ENCODE results near the gene DIAPH2. TPM values are rescaled to one million over a fixed set of nuclear protein-coding genes. Genes with fewer than 3 reads are reported as not detected.

DIAPH2 gene
- total and polyA plus RNA-seq, 5 donors = 3.6 to 12.3 (median 10.9) TPM

DNA sequence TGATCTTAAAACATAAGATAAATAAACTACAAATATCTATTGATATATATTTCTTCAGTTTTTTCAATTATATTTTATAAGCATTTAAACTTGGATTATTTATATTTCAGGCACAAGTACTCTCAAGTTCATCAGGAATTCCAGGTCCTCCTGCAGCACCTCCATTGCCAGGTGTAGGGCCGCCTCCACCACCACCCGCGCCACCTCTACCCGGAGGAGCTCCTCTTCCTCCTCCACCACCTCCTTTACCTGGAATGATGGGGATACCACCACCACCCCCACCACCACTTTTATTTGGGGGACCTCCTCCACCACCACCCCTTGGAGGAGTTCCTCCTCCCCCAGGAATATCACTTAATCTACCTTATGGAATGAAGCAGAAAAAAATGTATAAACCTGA, 273.1 kb downstream of the DIAPH2 start:
- Histone ChIP-seq H3K4me3 (ENCODE audit: low read length) (no peak overlapping the region), H3K4me1 (ENCODE audit: control insufficient read depth, insufficient read depth, low read length) (no peaks in the 10 kb centered on the region), H3K27me3 (ENCODE audit: control insufficient read depth, insufficient read depth) (no peaks in the 10 kb centered on the region), H3K27ac (ENCODE audit: low read length) (no peak overlapping the region), H3K9me3 (ENCODE audit: control insufficient read depth, low read length) (no peaks in the 10 kb centered on the region)
- ATAC-seq (no peak), DNase-seq (no peak)
- 98% methylated on average over 4 of the region's 4 CpGs for whole genome bisulfite sequencing
- intact Hi-C loops (cut with DNase I) = no loop called here

DNA sequence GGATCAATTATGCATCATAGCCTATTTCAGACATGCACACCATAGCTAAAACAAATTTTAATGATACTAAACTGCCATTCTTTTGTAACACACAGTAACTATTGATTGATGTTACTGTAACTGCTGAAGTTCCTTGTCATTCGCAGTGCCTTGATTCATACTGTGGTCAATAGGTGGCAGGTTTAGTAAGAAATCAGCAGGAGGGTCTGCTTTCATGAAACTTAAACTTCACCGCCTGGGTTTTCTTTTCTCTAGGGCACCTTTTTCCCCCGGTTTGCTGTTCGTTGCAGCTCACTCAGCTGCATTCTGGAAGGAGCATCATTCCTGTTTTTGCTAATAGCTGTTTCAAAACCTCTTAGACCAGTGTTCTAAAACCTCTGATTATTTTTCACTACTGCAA, 287.2 kb downstream of the DIAPH2 start:
- no peak for ATAC-seq
- WGBS = 67% methylated on average over 4 of the region's 4 CpGs
- H3K4me3 ChIP-seq (ENCODE audit: low read length) = no peak overlapping the region
- DNase-seq = no peak
- intact Hi-C loops (cut with DNase I) = no loop called here
- no peaks in the 10 kb centered on the region for H3K27me3 ChIP-seq (ENCODE audit: control insufficient read depth, insufficient read depth)
- H3K9me3 ChIP-seq (ENCODE audit: control insufficient read depth, low read length) = no peaks in the 10 kb centered on the region
- H3K4me1 ChIP-seq (ENCODE audit: control insufficient read depth, insufficient read depth, low read length) = no peaks in the 10 kb centered on the region
- no peak overlapping the region for H3K27ac ChIP-seq (ENCODE audit: low read length)

GRCh38 chrX:96978906-96979305, 294.3 kb downstream of the DIAPH2 start:
- H3K9me3 ChIP-seq (ENCODE audit: control insufficient read depth, low read length) = no peaks in the 10 kb centered on the region
- ATAC-seq = no peak
- H3K27me3 ChIP-seq (ENCODE audit: control insufficient read depth, insufficient read depth) = no peaks in the 10 kb centered on the region
- DNase-seq = no peak
- H3K27ac ChIP-seq (ENCODE audit: low read length) = no peak overlapping the region
- no peak overlapping the region for H3K4me3 ChIP-seq (ENCODE audit: low read length)
- H3K4me1 ChIP-seq (ENCODE audit: control insufficient read depth, insufficient read depth, low read length) = no peaks in the 10 kb centered on the region
- intact Hi-C loops (cut with DNase I) = no loop called here
- WGBS = 78% methylated on average over 1 of the region's 1 CpG

DNA sequence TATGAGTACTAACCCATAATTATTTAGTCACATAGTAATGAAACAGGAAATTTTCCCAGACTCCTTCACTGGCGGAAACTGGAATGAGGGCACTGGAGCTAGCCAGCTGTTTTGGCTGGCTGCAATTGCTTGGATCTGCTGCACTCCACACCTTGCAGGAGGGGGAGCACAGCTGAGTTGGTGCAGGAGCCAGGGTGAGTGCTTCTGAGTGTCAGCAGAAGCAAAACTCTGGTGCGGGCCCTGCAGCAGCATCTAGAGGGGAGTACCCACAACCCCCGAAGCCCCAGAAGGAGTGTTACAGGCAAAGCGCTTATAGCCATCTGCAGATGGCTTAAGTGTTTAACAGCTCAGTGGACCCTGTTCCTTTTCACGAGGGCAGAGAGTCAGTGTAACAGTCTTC, 295.1 kb downstream of the DIAPH2 start:
- DNase-seq = no peak
- intact Hi-C loops (cut with DNase I) = no loop called here
- Histone ChIP-seq H3K27me3 (ENCODE audit: control insufficient read depth, insufficient read depth) (no peaks in the 10 kb centered on the region), H3K4me3 (ENCODE audit: low read length) (no peak overlapping the region), H3K4me1 (ENCODE audit: control insufficient read depth, insufficient read depth, low read length) (no peaks in the 10 kb centered on the region), H3K9me3 (ENCODE audit: control insufficient read depth, low read length) (no peaks in the 10 kb centered on the region), H3K27ac (ENCODE audit: low read length) (no peak overlapping the region)
- WGBS = 69% methylated on average over 5 of the region's 5 CpGs
- no peak for ATAC-seq

DNA sequence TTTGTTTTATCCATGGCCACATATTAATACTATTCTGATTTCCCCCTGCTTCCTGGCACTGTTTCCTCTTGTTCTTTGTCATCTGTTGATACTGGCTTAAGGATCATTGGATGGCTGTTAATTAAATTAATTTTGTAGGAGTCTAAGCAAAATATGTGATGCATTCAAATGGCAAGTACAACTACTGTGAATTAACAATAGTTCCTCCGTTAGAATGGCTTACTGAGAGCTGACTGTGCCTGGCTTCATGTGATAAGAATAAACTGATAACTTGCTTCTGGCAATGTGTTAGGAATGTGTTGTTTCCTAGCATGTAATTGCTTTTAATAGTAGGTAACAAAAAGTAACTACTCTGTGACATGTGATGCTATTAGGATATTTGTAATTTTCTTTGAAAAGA, 297.5 kb downstream of the DIAPH2 start:
- Histone ChIP-seq H3K9me3 (ENCODE audit: control insufficient read depth, low read length) (no peaks in the 10 kb centered on the region), H3K4me3 (ENCODE audit: low read length) (no peak overlapping the region), H3K27ac (ENCODE audit: low read length) (no peak overlapping the region), H3K4me1 (ENCODE audit: control insufficient read depth, insufficient read depth, low read length) (no peaks in the 10 kb centered on the region), H3K27me3 (ENCODE audit: control insufficient read depth, insufficient read depth) (no peaks in the 10 kb centered on the region)
- no peak for DNase-seq
- WGBS = 14% methylated on average over 1 of the region's 1 CpG
- intact Hi-C loops (cut with DNase I) = no loop called here
- peak; percentile 36 to 52 for ATAC-seq

DNA sequence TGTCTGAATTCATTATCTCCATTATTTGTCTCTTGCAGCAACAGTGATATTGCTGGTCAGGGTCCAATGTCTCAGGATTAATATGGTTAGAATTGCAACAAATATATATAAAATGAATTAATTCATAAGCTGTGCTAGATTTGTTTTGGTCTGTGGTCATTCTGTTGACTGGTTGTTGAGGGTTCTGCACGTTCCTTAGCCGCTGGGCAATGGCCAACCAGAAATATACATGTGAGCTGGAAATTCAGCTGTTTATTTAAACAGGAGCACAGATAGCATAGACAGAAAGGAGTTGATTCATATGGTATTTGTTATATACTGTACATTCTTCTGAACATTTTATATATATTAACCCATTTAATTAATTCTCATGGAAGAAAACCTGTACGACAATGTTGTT, 299.9 kb downstream of the DIAPH2 start:
- Histone ChIP-seq H3K27me3 (ENCODE audit: control insufficient read depth, insufficient read depth) (no peaks in the 10 kb centered on the region), H3K9me3 (ENCODE audit: control insufficient read depth, low read length) (no peaks in the 10 kb centered on the region), H3K27ac (ENCODE audit: low read length) (no peak overlapping the region), H3K4me1 (ENCODE audit: control insufficient read depth, insufficient read depth, low read length) (no peaks in the 10 kb centered on the region), H3K4me3 (ENCODE audit: low read length) (no peak overlapping the region)
- intact Hi-C loops (cut with DNase I) = no loop called here
- no peak for ATAC-seq
- WGBS = 87% methylated on average over 3 of the region's 3 CpGs
- no peak for DNase-seq

GRCh38 chrX:96985046-96985445, 300.4 kb downstream of the DIAPH2 start:
- no peak for ATAC-seq
- Histone ChIP-seq H3K4me1 (ENCODE audit: control insufficient read depth, insufficient read depth, low read length) (no peaks in the 10 kb centered on the region), H3K4me3 (ENCODE audit: low read length) (no peak overlapping the region), H3K27ac (ENCODE audit: low read length) (no peak overlapping the region), H3K27me3 (ENCODE audit: control insufficient read depth, insufficient read depth) (no peaks in the 10 kb centered on the region), H3K9me3 (ENCODE audit: control insufficient read depth, low read length) (no peaks in the 10 kb centered on the region)
- intact Hi-C loops (cut with DNase I) = no loop called here
- 48% methylated on average over 2 of the region's 2 CpGs for WGBS
- no peak for DNase-seq

DNA sequence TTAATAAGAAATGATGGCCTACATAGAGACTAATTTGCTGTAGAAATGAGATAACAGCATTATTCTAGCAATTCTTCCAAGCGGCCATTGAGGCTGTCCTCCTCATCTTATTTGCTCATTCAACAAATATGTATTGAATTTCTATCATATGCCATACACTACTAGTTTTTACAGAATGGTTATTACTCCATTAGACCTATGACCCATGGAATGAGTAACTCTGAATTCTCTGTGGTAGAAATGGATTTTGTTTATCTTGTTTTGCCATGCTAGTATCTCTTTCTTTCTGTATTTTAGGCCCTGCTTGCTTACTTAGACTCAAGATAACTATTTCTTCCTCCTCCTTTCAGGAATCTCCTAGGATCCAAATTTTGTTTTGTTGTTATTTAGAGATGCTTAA, 302.6 kb downstream of the DIAPH2 start:
- Histone ChIP-seq H3K27ac (ENCODE audit: low read length) (no peak overlapping the region), H3K27me3 (ENCODE audit: control insufficient read depth, insufficient read depth) (no peaks in the 10 kb centered on the region), H3K4me1 (ENCODE audit: control insufficient read depth, insufficient read depth, low read length) (no peaks in the 10 kb centered on the region), H3K9me3 (ENCODE audit: control insufficient read depth, low read length) (no peaks in the 10 kb centered on the region), H3K4me3 (ENCODE audit: low read length) (no peak overlapping the region)
- 94% methylated on average over 1 of the region's 1 CpG for WGBS
- DNase-seq (no peak), ATAC-seq (no peak)
- intact Hi-C loops (cut with DNase I) = no loop called here

GRCh38 chrX:96989830-96990571, 305.4 kb downstream of the DIAPH2 start:
- H3K9me3 ChIP-seq (ENCODE audit: control insufficient read depth, low read length) = no peaks in the 10 kb centered on the region
- H3K4me3 ChIP-seq (ENCODE audit: low read length) = no peak overlapping the region
- H3K27me3 ChIP-seq (ENCODE audit: control insufficient read depth, insufficient read depth) = no peaks in the 10 kb centered on the region
- intact Hi-C loops (cut with DNase I) = no loop called here
- DNase-seq (no peak), ATAC-seq (no peak)
- 90% methylated on average over 5 of the region's 5 CpGs for WGBS
- H3K27ac ChIP-seq (ENCODE audit: low read length) = no peak overlapping the region
- H3K4me1 ChIP-seq (ENCODE audit: control insufficient read depth, insufficient read depth, low read length) = no peaks in the 10 kb centered on the region

DNA sequence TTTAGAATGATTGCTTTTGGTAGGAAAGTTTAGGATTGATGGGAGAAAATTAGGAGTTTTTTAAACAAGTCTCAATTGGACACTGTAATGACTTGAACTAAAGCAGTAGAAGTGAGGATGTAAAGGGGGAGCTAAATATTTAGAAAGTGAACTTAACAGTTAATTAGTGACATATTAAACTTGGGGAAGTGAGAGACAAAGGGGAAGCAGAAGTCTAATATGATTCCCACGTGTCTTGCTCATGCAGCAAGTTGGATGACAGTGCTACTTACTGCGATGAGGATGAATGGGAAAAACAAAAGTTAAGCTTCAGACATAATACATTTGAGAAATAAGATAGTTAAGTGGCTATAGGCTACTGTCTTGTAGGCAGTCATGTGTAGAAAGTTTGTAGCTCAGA, 309.5 kb downstream of the DIAPH2 start:
- WGBS = 68% methylated on average over 2 of the region's 2 CpGs
- intact Hi-C loops (cut with DNase I) = no loop called here
- no peak for ATAC-seq
- no peak overlapping the region for H3K27ac ChIP-seq (ENCODE audit: low read length)
- no peaks in the 10 kb centered on the region for H3K9me3 ChIP-seq (ENCODE audit: control insufficient read depth, low read length)
- H3K4me1 ChIP-seq (ENCODE audit: control insufficient read depth, insufficient read depth, low read length) = no peaks in the 10 kb centered on the region
- no peaks in the 10 kb centered on the region for H3K27me3 ChIP-seq (ENCODE audit: control insufficient read depth, insufficient read depth)
- no peak for DNase-seq
- no peak overlapping the region for H3K4me3 ChIP-seq (ENCODE audit: low read length)

- H3K27me3 ChIP-seq (ENCODE audit: control insufficient read depth, insufficient read depth) = no peaks in the 10 kb centered on the region
- no peak overlapping the region for H3K27ac ChIP-seq (ENCODE audit: low read length)
- ATAC-seq (no peak), DNase-seq (no peak)
- intact Hi-C loops (cut with DNase I) = no loop called here
- no peaks in the 10 kb centered on the region for H3K9me3 ChIP-seq (ENCODE audit: control insufficient read depth, low read length)
- no peaks in the 10 kb centered on the region for H3K4me1 ChIP-seq (ENCODE audit: control insufficient read depth, insufficient read depth, low read length)
- WGBS = 72% methylated on average over 4 of the region's 4 CpGs
- H3K4me3 ChIP-seq (ENCODE audit: low read length) = no peak overlapping the region
Measured at GRCh38 chrX:96997196-96997595, 312.6 kb downstream of the DIAPH2 start.
